Mucosa of gallbladder (tissue), 1 donor: ENCODE results near the gene TRPM3. TPM values are rescaled to one million over a fixed set of nuclear protein-coding genes. Genes with fewer than 3 reads are reported as not detected.

Experiments used
- DNase-seq: peaks from one replicate; pipeline ENCODE4 v3.0.0-alpha.2; 2020; ENCODE audit warnings: low spot score
- total RNA-seq: library from RNA; stranded (reverse); gene quantifications from one replicate; pipeline ENCODE4 v1.2.1, GENCODE V29; 2021
- donor health status: DM: no; HTN: no; CAD: no.

The TRPM3 gene
- total RNA-seq, 1 donor from 2014 or later = 9.2 TPM

GRCh38 chr9:70613024-70613768 is 508.2 kb downstream of the TRPM3 start:
- no peak for DNase-seq

GRCh38 chr9:70610287-70610644 is 511.2 kb downstream of the TRPM3 start:
- DNase-seq = no peak

- DNase-seq = peak; percentile 38
These were observed 511.7 kb downstream of the TRPM3 start for GRCh38 chr9:70609542-70610286.

- DNase-seq = no peak
These were observed 512.4 kb downstream of the TRPM3 start for GRCh38 chr9:70609011-70609410.

GRCh38 chr9:70607926-70608325 is 513.5 kb downstream of the TRPM3 start:
- peak; percentile 37 for DNase-seq

GRCh38 chr9:70607329-70607728 is 514.1 kb downstream of the TRPM3 start:
- no peak for DNase-seq

- no peak for DNase-seq
These were observed 518.4 kb downstream of the TRPM3 start for GRCh38 chr9:70603020-70603411.

GRCh38 chr9:70602321-70603019 is 519.0 kb downstream of the TRPM3 start:
- peak; percentile 67 for DNase-seq

- peak; percentile 94 for DNase-seq
These were observed 520.1 kb downstream of the TRPM3 start for GRCh38 chr9:70601000-70601951.

GRCh38 chr9:70600506-70600905 is 520.9 kb downstream of the TRPM3 start:
- no peak for DNase-seq

- DNase-seq = no peak
These were observed 523.5 kb downstream of the TRPM3 start for GRCh38 chr9:70597886-70598285.

- DNase-seq = no peak
These were observed 526.2 kb downstream of the TRPM3 start for GRCh38 chr9:70595211-70595610.

- no peak for DNase-seq
These were observed 527.0 kb downstream of the TRPM3 start for GRCh38 chr9:70594386-70594944.

GRCh38 chr9:70593241-70593640 is 528.2 kb downstream of the TRPM3 start:
- no peak for DNase-seq

GRCh38 chr9:70590315-70590677 is 531.1 kb downstream of the TRPM3 start:
- DNase-seq = no peak

- DNase-seq = no peak
These were observed 531.7 kb downstream of the TRPM3 start for GRCh38 chr9:70589571-70590314.

GRCh38 chr9:70588999-70589398 is 532.4 kb downstream of the TRPM3 start:
- no peak for DNase-seq

GRCh38 chr9:70588381-70588780 is 533.0 kb downstream of the TRPM3 start:
- DNase-seq = no peak

- no peak for DNase-seq
These were observed 534.2 kb downstream of the TRPM3 start for GRCh38 chr9:70587201-70587600.

- DNase-seq = no peak
These were observed 534.9 kb downstream of the TRPM3 start for GRCh38 chr9:70586476-70586875.

GRCh38 chr9:70581955-70582350 is 539.5 kb downstream of the TRPM3 start:
- no peak for DNase-seq
